Measurements from ENCODE around the gene RNGTT.

The RNGTT gene

GRCh38 chr6:88575536-88575935, 387.9 kb downstream of the RNGTT start:
- Histone ChIP-seq H3K27ac (ENCODE audit: low read length) (no peak overlapping the region), H3K4me1 (ENCODE audit: control insufficient read depth in 1 of 2, insufficient read depth in 2 of 2, low read length in 2 of 2) (no peaks in the 10 kb centered on the region), H3K36me3 (ENCODE audit: control insufficient read depth in 1 of 2, insufficient read depth in 2 of 2, low read length in 2 of 2) (no peaks in the 10 kb centered on the region), H3K9me3 (ENCODE audit: control insufficient read depth in 1 of 2, low read length in 2 of 2) (no peaks in the 10 kb centered on the region), H3K4me3 (ENCODE audit: low read depth in 1 of 2, low read length in 2 of 2) (no peak overlapping the region), H3K27me3 (ENCODE audit: low read depth, low read length) (no peaks in the 10 kb centered on the region)

- no peaks in the 10 kb centered on the region for H3K36me3 ChIP-seq (ENCODE audit: control insufficient read depth in 1 of 2, insufficient read depth in 2 of 2, low read length in 2 of 2)
Measured at GRCh38 chr6:88574651-88575050, 388.8 kb downstream of the RNGTT start.

GRCh38 chr6:88574031-88574430, 389.4 kb downstream of the RNGTT start:
- Histone ChIP-seq H3K4me1 (ENCODE audit: control insufficient read depth in 1 of 2, insufficient read depth in 2 of 2, low read length in 2 of 2) (no peaks in the 10 kb centered on the region), H3K27ac (ENCODE audit: low read length) (no peak overlapping the region), H3K36me3 (ENCODE audit: control insufficient read depth in 1 of 2, insufficient read depth in 2 of 2, low read length in 2 of 2) (no peaks in the 10 kb centered on the region), H3K4me3 (ENCODE audit: low read depth in 1 of 2, low read length in 2 of 2) (no peak overlapping the region), H3K27me3 (ENCODE audit: low read depth, low read length) (no peaks in the 10 kb centered on the region), H3K9me3 (ENCODE audit: control insufficient read depth in 1 of 2, low read length in 2 of 2) (no peaks in the 10 kb centered on the region)

More at GRCh38 chr6:88574651-88575050, 388.8 kb downstream of the RNGTT start:
- Histone ChIP-seq H3K4me1 (ENCODE audit: control insufficient read depth in 1 of 2, insufficient read depth in 2 of 2, low read length in 2 of 2) (no peaks in the 10 kb centered on the region), H3K4me3 (ENCODE audit: low read depth in 1 of 2, low read length in 2 of 2) (no peak overlapping the region), H3K27ac (ENCODE audit: low read length) (no peak overlapping the region), H3K27me3 (ENCODE audit: low read depth, low read length) (no peaks in the 10 kb centered on the region), H3K9me3 (ENCODE audit: control insufficient read depth in 1 of 2, low read length in 2 of 2) (no peaks in the 10 kb centered on the region)

- H3K4me3 ChIP-seq (ENCODE audit: low read depth in 1 of 2, low read length in 2 of 2) = no peak overlapping the region
- H3K36me3 ChIP-seq (ENCODE audit: control insufficient read depth in 1 of 2, insufficient read depth in 2 of 2, low read length in 2 of 2) = no peaks in the 10 kb centered on the region
- no peak overlapping the region for H3K27ac ChIP-seq (ENCODE audit: low read length)
- H3K4me1 ChIP-seq (ENCODE audit: control insufficient read depth in 1 of 2, insufficient read depth in 2 of 2, low read length in 2 of 2) = no peaks in the 10 kb centered on the region
- H3K27me3 ChIP-seq (ENCODE audit: low read depth, low read length) = no peaks in the 10 kb centered on the region
- H3K9me3 ChIP-seq (ENCODE audit: control insufficient read depth in 1 of 2, low read length in 2 of 2) = no peaks in the 10 kb centered on the region
Measured at GRCh38 chr6:88573561-88573960, 389.9 kb downstream of the RNGTT start.

- no peaks in the 10 kb centered on the region for H3K27me3 ChIP-seq (ENCODE audit: low read depth, low read length)
- H3K4me3 ChIP-seq (ENCODE audit: low read depth in 1 of 2, low read length in 2 of 2) = no peak overlapping the region
- H3K27ac ChIP-seq (ENCODE audit: low read length) = no peak overlapping the region
- no peaks in the 10 kb centered on the region for H3K9me3 ChIP-seq (ENCODE audit: control insufficient read depth in 1 of 2, low read length in 2 of 2)
- H3K4me1 ChIP-seq (ENCODE audit: control insufficient read depth in 1 of 2, insufficient read depth in 2 of 2, low read length in 2 of 2) = no peaks in the 10 kb centered on the region
- no peaks in the 10 kb centered on the region for H3K36me3 ChIP-seq (ENCODE audit: control insufficient read depth in 1 of 2, insufficient read depth in 2 of 2, low read length in 2 of 2)
Measured at GRCh38 chr6:88572449-88573139, 390.8 kb downstream of the RNGTT start.

GRCh38 chr6:88569959-88570358, 393.5 kb downstream of the RNGTT start:
- Histone ChIP-seq H3K27me3 (ENCODE audit: low read depth, low read length) (no peaks in the 10 kb centered on the region), H3K27ac (ENCODE audit: low read length) (no peak overlapping the region)

GRCh38 chr6:88567696-88568095, 395.7 kb downstream of the RNGTT start:
- Histone ChIP-seq H3K9me3 (ENCODE audit: control insufficient read depth in 1 of 2, low read length in 2 of 2) (no peaks in the 10 kb centered on the region), H3K27me3 (ENCODE audit: low read depth, low read length) (no peaks in the 10 kb centered on the region), H3K4me3 (ENCODE audit: low read depth in 1 of 2, low read length in 2 of 2) (no peak overlapping the region), H3K27ac (ENCODE audit: low read length) (no peak overlapping the region), H3K36me3 (ENCODE audit: control insufficient read depth in 1 of 2, insufficient read depth in 2 of 2, low read length in 2 of 2) (no peaks in the 10 kb centered on the region), H3K4me1 (ENCODE audit: control insufficient read depth in 1 of 2, insufficient read depth in 2 of 2, low read length in 2 of 2) (no peaks in the 10 kb centered on the region)

More at GRCh38 chr6:88569959-88570358, 393.5 kb downstream of the RNGTT start:
- no peaks in the 10 kb centered on the region for H3K9me3 ChIP-seq (ENCODE audit: control insufficient read depth in 1 of 2, low read length in 2 of 2)
- no peaks in the 10 kb centered on the region for H3K36me3 ChIP-seq (ENCODE audit: control insufficient read depth in 1 of 2, insufficient read depth in 2 of 2, low read length in 2 of 2)
- no peak overlapping the region for H3K4me3 ChIP-seq (ENCODE audit: low read depth in 1 of 2, low read length in 2 of 2)
- no peaks in the 10 kb centered on the region for H3K4me1 ChIP-seq (ENCODE audit: control insufficient read depth in 1 of 2, insufficient read depth in 2 of 2, low read length in 2 of 2)

GRCh38 chr6:88566746-88567534, 396.5 kb downstream of the RNGTT start:
- Histone ChIP-seq H3K36me3 (ENCODE audit: control insufficient read depth in 1 of 2, insufficient read depth in 2 of 2, low read length in 2 of 2) (no peaks in the 10 kb centered on the region), H3K9me3 (ENCODE audit: control insufficient read depth in 1 of 2, low read length in 2 of 2) (no peaks in the 10 kb centered on the region), H3K27me3 (ENCODE audit: low read depth, low read length) (no peaks in the 10 kb centered on the region), H3K4me1 (ENCODE audit: control insufficient read depth in 1 of 2, insufficient read depth in 2 of 2, low read length in 2 of 2) (no peaks in the 10 kb centered on the region), H3K27ac (ENCODE audit: low read length) (no peak overlapping the region), H3K4me3 (ENCODE audit: low read depth in 1 of 2, low read length in 2 of 2) (no peak overlapping the region)

- H3K9me3 ChIP-seq (ENCODE audit: control insufficient read depth in 1 of 2, low read length in 2 of 2) = no peaks in the 10 kb centered on the region
- H3K27me3 ChIP-seq (ENCODE audit: low read depth, low read length) = no peaks in the 10 kb centered on the region
- H3K4me1 ChIP-seq (ENCODE audit: control insufficient read depth in 1 of 2, insufficient read depth in 2 of 2, low read length in 2 of 2) = peaks cover 0 to 5% of the 10 kb centered on the region in 2 donors
- no peaks in the 10 kb centered on the region for H3K36me3 ChIP-seq (ENCODE audit: control insufficient read depth in 1 of 2, insufficient read depth in 2 of 2, low read length in 2 of 2)
- H3K4me3 ChIP-seq (ENCODE audit: low read depth in 1 of 2, low read length in 2 of 2) = no peak overlapping the region
- no peak overlapping the region for H3K27ac ChIP-seq (ENCODE audit: low read length)
Measured at GRCh38 chr6:88565836-88566235, 397.6 kb downstream of the RNGTT start.

GRCh38 chr6:88565409-88565811, 398.0 kb downstream of the RNGTT start:
- H3K36me3 ChIP-seq (ENCODE audit: control insufficient read depth in 1 of 2, insufficient read depth in 2 of 2, low read length in 2 of 2) = no peaks in the 10 kb centered on the region
- no peaks in the 10 kb centered on the region for H3K9me3 ChIP-seq (ENCODE audit: control insufficient read depth in 1 of 2, low read length in 2 of 2)
- H3K27ac ChIP-seq (ENCODE audit: low read length) = no peak overlapping the region
- no peaks in the 10 kb centered on the region for H3K27me3 ChIP-seq (ENCODE audit: low read depth, low read length)
- H3K4me1 ChIP-seq (ENCODE audit: control insufficient read depth in 1 of 2, insufficient read depth in 2 of 2, low read length in 2 of 2) = peaks cover 0 to 5% of the 10 kb centered on the region in 2 donors
- H3K4me3 ChIP-seq (ENCODE audit: low read depth in 1 of 2, low read length in 2 of 2) = no peak overlapping the region

- Histone ChIP-seq H3K4me1 (ENCODE audit: control insufficient read depth in 1 of 2, insufficient read depth in 2 of 2, low read length in 2 of 2) (peaks cover 0 to 5% of the 10 kb centered on the region in 2 donors), H3K4me3 (ENCODE audit: low read depth in 1 of 2, low read length in 2 of 2) (no peak overlapping the region), H3K27ac (ENCODE audit: low read length) (no peak overlapping the region), H3K36me3 (ENCODE audit: control insufficient read depth in 1 of 2, insufficient read depth in 2 of 2, low read length in 2 of 2) (no peaks in the 10 kb centered on the region), H3K9me3 (ENCODE audit: control insufficient read depth in 1 of 2, low read length in 2 of 2) (no peaks in the 10 kb centered on the region), H3K27me3 (ENCODE audit: low read depth, low read length) (no peaks in the 10 kb centered on the region)
Measured at GRCh38 chr6:88563277-88563625, 400.2 kb downstream of the RNGTT start.

Measured in muscle layer of duodenum (tissue), 2 donors.